IMR-90 (cell line): ENCODE results near the gene HAUS3. TPM values are rescaled to one million over a fixed set of nuclear protein-coding genes. Genes with fewer than 3 reads are reported as not detected.

Source experiments
- ATAC-seq: fragments of 200-7000 bp; cut with Tn5 transposase; 2 replicates; pipeline ENCODE4 v1.9.1; 2020; ENCODE audit warnings: low read depth, mild to moderate bottlenecking, moderate library complexity
- BruUV-seq: library from RNA; stranded (reverse); fragments of 400-500 nt; replicated peaks from 2 replicates; lab custom pipeline; 2021; lab: Mats Ljungman, UMichigan
- CTCF ChIA-PET: fragments of 300-600 bp; formaldehyde crosslinking; extraction: SDS; loops from one replicate; lab custom pipeline; 2021; ENCODE audit warnings: antibody characterized with exemption; lab: Yijun Ruan, JAX
- POLR2A ChIA-PET: fragments of 300-600 bp; sonication (Branson Sonifier 250); formaldehyde crosslinking; loops from one replicate; lab custom pipeline; 2022; ENCODE audit warnings: antibody characterized with exemption; ENCODE audit not compliant: unreplicated experiment; lab: Charles Lee
- DNase-seq: peaks from one replicate; pipeline ENCODE4 v3.0.0; 2013
- H2AFZ ChIP-seq: replicated peaks from 2 replicates; pipeline ENCODE3; 2013; ENCODE audit warnings: low read length, mild to moderate bottlenecking; ENCODE audit not compliant: poor library complexity
- H2AK5ac ChIP-seq: 2 replicates; pipeline ENCODE4 v1.6.1; 2013; ENCODE audit warnings: low read depth, low read length, inconsistent platforms
- H2AK9ac ChIP-seq: replicated peaks from 2 replicates; pipeline ENCODE3; 2013; ENCODE audit warnings: mild to moderate bottlenecking, low read depth, low read length, moderate library complexity; ENCODE audit not compliant: poor library complexity
- H2BK120ac ChIP-seq: 2 replicates; pipeline ENCODE4 v1.6.1; 2013; ENCODE audit warnings: low read depth, low read length, inconsistent platforms
- H2BK15ac ChIP-seq: 3 replicates; pipeline ENCODE4 v1.6.1; 2013; ENCODE audit warnings: low read depth, low read length, inconsistent platforms
- H2BK20ac ChIP-seq: 2 replicates; pipeline ENCODE4 v1.6.1; 2013; ENCODE audit warnings: low read depth, mild to moderate bottlenecking, inconsistent platforms, low read length, moderate library complexity
- H2BK5ac ChIP-seq: 2 replicates; pipeline ENCODE4 v1.6.1; 2013; ENCODE audit warnings: mild to moderate bottlenecking, low read depth, low read length, inconsistent platforms; ENCODE audit not compliant: poor library complexity, severe bottlenecking
- H3K14ac ChIP-seq: replicated peaks from 2 replicates; pipeline ENCODE4 v1.6.1; 2013; ENCODE audit warnings: low read depth, low read length, inconsistent platforms
- H3K18ac ChIP-seq: 2 replicates; pipeline ENCODE4 v1.6.1; 2013; ENCODE audit warnings: low read depth, low read length, control low read depth
- H3K23ac ChIP-seq: 2 replicates; pipeline ENCODE4 v1.6.1; 2013; ENCODE audit warnings: low read depth, low read length, inconsistent platforms
- H3K27ac ChIP-seq: 2 replicates; pipeline ENCODE4 v1.5.1; 2013; ENCODE audit warnings: mild to moderate bottlenecking, control low read depth, low read length; ENCODE audit not compliant: insufficient read depth
- H3K27me3 ChIP-seq: 2 replicates; pipeline ENCODE4 v1.6.1; 2013; ENCODE audit warnings: low read length; ENCODE audit not compliant: control insufficient read depth, insufficient read depth
- H3K36me3 ChIP-seq: 2 replicates; pipeline ENCODE4 v1.6.1; 2013; ENCODE audit warnings: low read length, mixed read lengths; ENCODE audit not compliant: control insufficient read depth, insufficient read depth
- H3K4ac ChIP-seq: 2 replicates; pipeline ENCODE4 v1.6.1; 2013; ENCODE audit warnings: low read depth, low read length, inconsistent platforms
- H3K4me1 ChIP-seq: 2 replicates; pipeline ENCODE4 v1.6.1; 2013; ENCODE audit warnings: low read length, mixed read lengths; ENCODE audit not compliant: control insufficient read depth, insufficient read depth
- H3K4me2 ChIP-seq: 2 replicates; pipeline ENCODE4 v1.6.1; 2013; ENCODE audit warnings: low read depth, mild to moderate bottlenecking, control low read depth, low read length, moderate library complexity
- H3K4me3 ChIP-seq: 2 replicates; pipeline ENCODE4 v1.5.1; 2013; ENCODE audit warnings: low read depth, mild to moderate bottlenecking, control low read depth, low read length, moderate library complexity; ENCODE audit not compliant: insufficient read depth
- H3K56ac ChIP-seq: 2 replicates; pipeline ENCODE4 v1.6.1; 2013; ENCODE audit warnings: low read length, inconsistent platforms; ENCODE audit not compliant: insufficient read depth; ENCODE audit errors: extremely low read depth
- H3K79me1 ChIP-seq, 2 experiments: 2 replicates each; pipeline ENCODE4 v1.6.1; 2013; ENCODE audit warnings: low read length in 2 of 2, inconsistent platforms in 1 of 2, low read depth in 1 of 2
- H3K9ac ChIP-seq: 2 replicates; pipeline ENCODE4 v1.6.1; 2013; ENCODE audit warnings: low read depth, low read length, control low read depth
- H3K9me1 ChIP-seq: 2 replicates; pipeline ENCODE4 v1.6.1; 2013; ENCODE audit warnings: low read length, inconsistent platforms; ENCODE audit not compliant: insufficient read depth
- H3K9me3 ChIP-seq: 2 replicates; pipeline ENCODE4 v1.6.1; 2013; ENCODE audit warnings: low read length; ENCODE audit not compliant: control insufficient read depth, insufficient read depth
- H4K20me1 ChIP-seq: 2 replicates; pipeline ENCODE4 v1.6.1; 2013; ENCODE audit warnings: low read length, inconsistent platforms; ENCODE audit not compliant: insufficient read depth
- H4K5ac ChIP-seq: 2 replicates; pipeline ENCODE4 v1.6.1; 2013; ENCODE audit warnings: mild to moderate bottlenecking, low read depth, low read length, control low read depth
- H4K8ac ChIP-seq, 2 experiments: 2 replicates each; pipeline ENCODE4 v1.6.1; 2013; ENCODE audit warnings: low read depth in 2 of 2, low read length in 2 of 2, control low read depth in 1 of 2, inconsistent platforms in 1 of 2
- H4K91ac ChIP-seq: 2 replicates; pipeline ENCODE4 v1.6.1; 2013; ENCODE audit warnings: low read depth, low read length, inconsistent platforms; ENCODE audit not compliant: insufficient read depth
- BHLHE40 ChIP-seq: fragments of 150-350 bp; IDR thresholded peaks from 2 replicates; pipeline ENCODE4 v1.6.1; 2016; ENCODE audit warnings: mild to moderate bottlenecking, low read depth, low read length
- CEBPB ChIP-seq: IDR thresholded peaks from 2 replicates; pipeline ENCODE4 v1.6.1; 2012; ENCODE audit warnings: low read depth, low read length, improper control_type of control experiment
- CHD1 ChIP-seq: IDR thresholded peaks from 2 replicates; pipeline ENCODE4 v1.6.1; 2012; ENCODE audit warnings: low read depth, low read length, improper control_type of control experiment
- FOS ChIP-seq: fragments of 150-350 bp; IDR thresholded peaks from 2 replicates; pipeline ENCODE4 v1.6.1; 2016; ENCODE audit warnings: low read depth, low read length
- MAFK ChIP-seq: IDR thresholded peaks from 2 replicates; pipeline ENCODE4 v1.6.1; 2012; ENCODE audit warnings: low read depth, low read length, improper control_type of control experiment
- MAZ ChIP-seq: IDR thresholded peaks from 2 replicates; pipeline ENCODE4 v1.6.1; 2012; ENCODE audit warnings: low read depth, mild to moderate bottlenecking, low read length, improper control_type of control experiment, moderate library complexity, borderline replicate concordance
- MXI1 ChIP-seq: IDR thresholded peaks from 2 replicates; pipeline ENCODE4 v1.6.1; 2012; ENCODE audit warnings: low read depth, mild to moderate bottlenecking, low read length, moderate library complexity, borderline replicate concordance
- NFE2L2 ChIP-seq: fragments of 150-350 bp; IDR thresholded peaks from 2 replicates; pipeline ENCODE4 v1.6.1; 2016; ENCODE audit warnings: low read depth, mild to moderate bottlenecking, low read length
- POLR2A ChIP-seq: IDR thresholded peaks from 2 replicates; pipeline ENCODE4 v1.6.1; 2012; ENCODE audit warnings: mild to moderate bottlenecking, low read depth, low read length
- RAD21 ChIP-seq: IDR thresholded peaks from 2 replicates; pipeline ENCODE4 v1.6.1; 2012; ENCODE audit warnings: low read length, improper control_type of control experiment
- RCOR1 ChIP-seq: IDR thresholded peaks from 2 replicates; pipeline ENCODE4 v1.6.1; 2012; ENCODE audit warnings: mild to moderate bottlenecking, low read length, improper control_type of control experiment; ENCODE audit not compliant: insufficient replicate concordance
- RFX5 ChIP-seq: IDR thresholded peaks from 2 replicates; pipeline ENCODE4 v1.8.0; 2012; ENCODE audit warnings: low read depth, mild to moderate bottlenecking, low read length, moderate library complexity
- SMC3 ChIP-seq: fragments of 150-350 bp; IDR thresholded peaks from 2 replicates; pipeline ENCODE4 v1.6.1; 2016; ENCODE audit warnings: low read depth, mild to moderate bottlenecking, antibody characterized with exemption, low read length, moderate library complexity
- WGBS, 2 experiments: methylation state at CpG; one replicate each; pipeline versions ENCODE4 v1.1.5 to v1.1.7; 2013; ENCODE audit warnings: missing lambda C conversion rate in 2 of 2; ENCODE audit not compliant: insufficient read length in 1 of 2; ENCODE audit errors: extremely low coverage in 2 of 2; 5-methylcytosine and 5-hydroxymethylcytosine counted together
- dilution Hi-C: fragments of 300-500 bp; cut with HindIII; formaldehyde crosslinking; loops from one replicate; pipeline ENCODE4 v1.14.3; 2018; ENCODE audit warnings: low sequenced_read_pairs; ENCODE audit not compliant: unreplicated experiment
- in situ Hi-C: fragments of 300-500 bp; cut with MboI; formaldehyde crosslinking; loops from 3 replicates; pipeline ENCODE4 v1.14.3; 2019; ENCODE audit warnings: low sequenced_read_pairs, inconsistent platforms, mixed read lengths
- intact Hi-C: fragments of 100-400 bp; cut with micrococcal nuclease; formaldehyde crosslinking; loops from 2 replicates; pipeline ENCODE4 v1.10.0; 2022
- polyA plus RNA-seq, 3 experiments: library from polyadenylated mRNA; depleted of rRNA; stranded (reverse); fragments of >200 nt; gene quantifications; 2 replicates each; pipeline ENCODE4 v1.2.3, GENCODE V29; 2012; ENCODE audit warnings: low replicate concordance in 1 of 3
- total RNA-seq: library from RNA; depleted of rRNA; stranded (reverse); fragments of >200 nt; gene quantifications from 2 replicates; pipeline ENCODE4 v1.2.3, GENCODE V29; 2012
- TF ChIP-seq, protein P1 (sequence below): fragments of 150-350 bp; IDR thresholded peaks from 2 replicates; pipeline ENCODE4 v1.6.1; 2016; ENCODE audit warnings: low read depth, mild to moderate bottlenecking, low read length, moderate library complexity, borderline replicate concordance
- TF ChIP-seq, protein P2 (sequence below): conservative IDR thresholded peaks from 2 replicates; pipeline ENCODE4 v1.5.1; 2012; ENCODE audit warnings: mild to moderate bottlenecking, low read depth, low read length, improper control_type of control experiment
- TF ChIP-seq, protein P3 (sequence below): fragments of 150-350 bp; IDR thresholded peaks from 2 replicates; pipeline ENCODE4 v1.6.1; 2017; ENCODE audit warnings: mild to moderate bottlenecking, antibody characterized with exemption, low read length, low read depth

The HAUS3 gene
- total and polyA plus RNA-seq, 2 of the 4 experiments (the other 2 are of a cell fraction), result 4.3 to 4.8 TPM

DNA sequence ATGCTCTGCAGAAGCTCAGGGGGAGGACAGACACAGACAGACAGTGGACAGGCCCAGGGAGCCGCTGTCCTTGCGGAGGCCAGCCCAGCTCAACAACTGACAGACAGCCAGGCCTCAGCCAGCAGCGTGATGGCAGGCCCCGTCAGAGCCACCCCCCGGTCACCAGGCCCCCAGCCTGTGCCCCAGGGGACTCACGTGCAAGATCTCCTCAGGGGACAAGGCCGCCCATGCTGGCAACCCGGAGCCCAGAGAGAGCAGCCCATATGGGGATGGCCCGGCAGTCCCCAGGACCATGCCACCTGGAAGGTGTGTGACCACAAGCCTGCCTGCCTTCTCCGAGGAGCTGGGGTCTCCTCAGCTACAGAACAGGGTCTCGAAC, 48.0 kb upstream of the HAUS3 start:
- Histone ChIP-seq H3K4me3 (no peak overlapping the region), H2BK15ac (no peak overlapping the region), H2AFZ (no peak overlapping the region), H2AK5ac (no peak overlapping the region), H2BK120ac (no peak overlapping the region), H3K4me2 (no peak overlapping the region), H3K4ac (no peak overlapping the region), H3K4me1 (peaks cover 12% of the 10 kb centered on the region), H3K9me3 (no peaks in the 10 kb centered on the region), H3K79me1 (no peaks in the 10 kb centered on the region), H3K18ac (no peak overlapping the region), H3K9me1 (peaks cover 2% of the 10 kb centered on the region; the same call in 1 of the 2 replicates), H4K20me1 (peaks cover 8% of the 10 kb centered on the region; the same call in 1 of the 2 replicates), H3K36me3 (no peaks in the 10 kb centered on the region), H3K27me3 (no peaks in the 10 kb centered on the region), H3K14ac (no peak overlapping the region), H3K56ac (no peak overlapping the region), H2BK5ac (no peak overlapping the region), H4K5ac (no peak overlapping the region), H2BK20ac (no peak overlapping the region), H4K8ac (no peak overlapping the region), H4K91ac (no peak overlapping the region), H3K9ac (no peak overlapping the region), H3K27ac (no peak overlapping the region), H3K23ac (no peak overlapping the region), H2AK9ac (no peak overlapping the region)
- CTCF ChIA-PET, result interaction anchor here (0.5 kb wide), 1 partner anchor 101 kb away, joined by 4 read pairs; no protein-coding TSS in a partner anchor
- DNase-seq (no peak), ATAC-seq (no peak)
- TF ChIP-seq BHLHE40 (no peak), RFX5 (no peak), CHD1 (no peak), MXI1 (no peak), FOS (no peak), MAFK (no peak), SMC3 (no peak), RAD21 (no peak), POLR2A (no peak), CEBPB (no peak), NFE2L2 (no peak), MAZ (no peak), RCOR1 (no peak)
- TF ChIP-seq, protein P1, sequence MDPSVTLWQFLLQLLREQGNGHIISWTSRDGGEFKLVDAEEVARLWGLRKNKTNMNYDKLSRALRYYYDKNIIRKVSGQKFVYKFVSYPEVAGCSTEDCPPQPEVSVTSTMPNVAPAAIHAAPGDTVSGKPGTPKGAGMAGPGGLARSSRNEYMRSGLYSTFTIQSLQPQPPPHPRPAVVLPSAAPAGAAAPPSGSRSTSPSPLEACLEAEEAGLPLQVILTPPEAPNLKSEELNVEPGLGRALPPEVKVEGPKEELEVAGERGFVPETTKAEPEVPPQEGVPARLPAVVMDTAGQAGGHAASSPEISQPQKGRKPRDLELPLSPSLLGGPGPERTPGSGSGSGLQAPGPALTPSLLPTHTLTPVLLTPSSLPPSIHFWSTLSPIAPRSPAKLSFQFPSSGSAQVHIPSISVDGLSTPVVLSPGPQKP, result no peak
- TF ChIP-seq, protein P2, sequence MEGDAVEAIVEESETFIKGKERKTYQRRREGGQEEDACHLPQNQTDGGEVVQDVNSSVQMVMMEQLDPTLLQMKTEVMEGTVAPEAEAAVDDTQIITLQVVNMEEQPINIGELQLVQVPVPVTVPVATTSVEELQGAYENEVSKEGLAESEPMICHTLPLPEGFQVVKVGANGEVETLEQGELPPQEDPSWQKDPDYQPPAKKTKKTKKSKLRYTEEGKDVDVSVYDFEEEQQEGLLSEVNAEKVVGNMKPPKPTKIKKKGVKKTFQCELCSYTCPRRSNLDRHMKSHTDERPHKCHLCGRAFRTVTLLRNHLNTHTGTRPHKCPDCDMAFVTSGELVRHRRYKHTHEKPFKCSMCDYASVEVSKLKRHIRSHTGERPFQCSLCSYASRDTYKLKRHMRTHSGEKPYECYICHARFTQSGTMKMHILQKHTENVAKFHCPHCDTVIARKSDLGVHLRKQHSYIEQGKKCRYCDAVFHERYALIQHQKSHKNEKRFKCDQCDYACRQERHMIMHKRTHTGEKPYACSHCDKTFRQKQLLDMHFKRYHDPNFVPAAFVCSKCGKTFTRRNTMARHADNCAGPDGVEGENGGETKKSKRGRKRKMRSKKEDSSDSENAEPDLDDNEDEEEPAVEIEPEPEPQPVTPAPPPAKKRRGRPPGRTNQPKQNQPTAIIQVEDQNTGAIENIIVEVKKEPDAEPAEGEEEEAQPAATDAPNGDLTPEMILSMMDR, result no peak
- TF ChIP-seq, protein P3, sequence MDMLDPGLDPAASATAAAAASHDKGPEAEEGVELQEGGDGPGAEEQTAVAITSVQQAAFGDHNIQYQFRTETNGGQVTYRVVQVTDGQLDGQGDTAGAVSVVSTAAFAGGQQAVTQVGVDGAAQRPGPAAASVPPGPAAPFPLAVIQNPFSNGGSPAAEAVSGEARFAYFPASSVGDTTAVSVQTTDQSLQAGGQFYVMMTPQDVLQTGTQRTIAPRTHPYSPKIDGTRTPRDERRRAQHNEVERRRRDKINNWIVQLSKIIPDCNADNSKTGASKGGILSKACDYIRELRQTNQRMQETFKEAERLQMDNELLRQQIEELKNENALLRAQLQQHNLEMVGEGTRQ, result no peak
- 86% methylated on average over 11 of the region's 11 CpGs; no CpG with 5 or more reads in 1 of the 2 experiments for WGBS, 2 experiments
- dilution Hi-C loops (no loop called here), in situ Hi-C loops (no loop called here), intact Hi-C loops (no loop called here)
- no TSS peak for BruUV-seq
- POLR2A ChIA-PET, result no interaction called here
